Measurements from ENCODE around the gene CASKIN1. TPM values are rescaled to one million over a fixed set of nuclear protein-coding genes. Genes with fewer than 3 reads are reported as not detected.

Gene CASKIN1
- total RNA-seq, 1 experiment from 2014 or later = 4.5 TPM

DNA sequence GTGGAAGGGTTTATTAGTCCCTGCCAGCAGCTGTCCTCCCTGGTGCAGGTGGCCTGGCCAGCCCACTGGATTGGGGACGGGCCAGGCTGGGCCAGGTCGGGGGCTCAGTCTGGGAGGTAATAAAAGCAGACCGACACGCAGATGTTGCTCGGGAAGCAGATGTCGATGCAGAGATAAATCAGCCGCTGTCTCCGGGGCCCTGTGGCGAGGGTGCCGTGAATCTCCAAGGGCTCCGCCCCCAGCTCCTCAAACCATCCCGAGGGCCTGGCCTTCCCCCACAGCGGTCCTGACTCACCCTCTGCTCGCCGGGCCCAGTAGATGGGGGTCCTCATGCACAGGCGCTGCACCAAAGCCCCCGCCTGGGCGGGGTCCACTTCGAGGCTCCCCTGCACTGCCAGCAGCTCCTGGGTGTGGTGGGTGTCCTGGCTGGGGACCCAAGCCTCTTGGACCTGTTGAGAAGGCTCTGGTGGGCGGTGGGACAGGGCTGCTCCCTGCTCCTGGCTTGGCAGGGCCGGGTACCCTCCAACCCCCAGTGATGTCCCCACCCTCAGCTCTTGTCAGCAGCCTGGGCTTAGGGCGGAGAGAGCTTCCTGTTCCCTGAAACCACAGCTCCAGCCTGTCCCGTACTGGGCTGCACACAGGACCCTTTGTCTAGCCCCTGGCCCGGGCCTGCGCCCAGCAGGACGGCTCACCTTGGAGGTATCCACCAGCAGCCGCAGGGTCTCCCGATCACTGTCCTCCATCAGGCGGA, 13.0 kb upstream of the CASKIN1 start:
- no peak for TF ChIP-seq TCF7L2 (IDR thresholded peaks at IDR 0.05; ENCODE audit: low read depth, low read length)
- no peak for TF ChIP-seq SIN3A (IDR thresholded peaks at IDR 0.05; ENCODE audit: borderline replicate concordance, insufficient read depth, low read depth, low read length)
- TF ChIP-seq, protein P1, sequence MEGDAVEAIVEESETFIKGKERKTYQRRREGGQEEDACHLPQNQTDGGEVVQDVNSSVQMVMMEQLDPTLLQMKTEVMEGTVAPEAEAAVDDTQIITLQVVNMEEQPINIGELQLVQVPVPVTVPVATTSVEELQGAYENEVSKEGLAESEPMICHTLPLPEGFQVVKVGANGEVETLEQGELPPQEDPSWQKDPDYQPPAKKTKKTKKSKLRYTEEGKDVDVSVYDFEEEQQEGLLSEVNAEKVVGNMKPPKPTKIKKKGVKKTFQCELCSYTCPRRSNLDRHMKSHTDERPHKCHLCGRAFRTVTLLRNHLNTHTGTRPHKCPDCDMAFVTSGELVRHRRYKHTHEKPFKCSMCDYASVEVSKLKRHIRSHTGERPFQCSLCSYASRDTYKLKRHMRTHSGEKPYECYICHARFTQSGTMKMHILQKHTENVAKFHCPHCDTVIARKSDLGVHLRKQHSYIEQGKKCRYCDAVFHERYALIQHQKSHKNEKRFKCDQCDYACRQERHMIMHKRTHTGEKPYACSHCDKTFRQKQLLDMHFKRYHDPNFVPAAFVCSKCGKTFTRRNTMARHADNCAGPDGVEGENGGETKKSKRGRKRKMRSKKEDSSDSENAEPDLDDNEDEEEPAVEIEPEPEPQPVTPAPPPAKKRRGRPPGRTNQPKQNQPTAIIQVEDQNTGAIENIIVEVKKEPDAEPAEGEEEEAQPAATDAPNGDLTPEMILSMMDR (IDR thresholded peaks at IDR 0.05) = no peak
- TF ChIP-seq POLR2AphosphoS5 (IDR thresholded peaks at IDR 0.05; ENCODE audit: low read depth, low read length) = no peak
- TF ChIP-seq, protein P2, sequence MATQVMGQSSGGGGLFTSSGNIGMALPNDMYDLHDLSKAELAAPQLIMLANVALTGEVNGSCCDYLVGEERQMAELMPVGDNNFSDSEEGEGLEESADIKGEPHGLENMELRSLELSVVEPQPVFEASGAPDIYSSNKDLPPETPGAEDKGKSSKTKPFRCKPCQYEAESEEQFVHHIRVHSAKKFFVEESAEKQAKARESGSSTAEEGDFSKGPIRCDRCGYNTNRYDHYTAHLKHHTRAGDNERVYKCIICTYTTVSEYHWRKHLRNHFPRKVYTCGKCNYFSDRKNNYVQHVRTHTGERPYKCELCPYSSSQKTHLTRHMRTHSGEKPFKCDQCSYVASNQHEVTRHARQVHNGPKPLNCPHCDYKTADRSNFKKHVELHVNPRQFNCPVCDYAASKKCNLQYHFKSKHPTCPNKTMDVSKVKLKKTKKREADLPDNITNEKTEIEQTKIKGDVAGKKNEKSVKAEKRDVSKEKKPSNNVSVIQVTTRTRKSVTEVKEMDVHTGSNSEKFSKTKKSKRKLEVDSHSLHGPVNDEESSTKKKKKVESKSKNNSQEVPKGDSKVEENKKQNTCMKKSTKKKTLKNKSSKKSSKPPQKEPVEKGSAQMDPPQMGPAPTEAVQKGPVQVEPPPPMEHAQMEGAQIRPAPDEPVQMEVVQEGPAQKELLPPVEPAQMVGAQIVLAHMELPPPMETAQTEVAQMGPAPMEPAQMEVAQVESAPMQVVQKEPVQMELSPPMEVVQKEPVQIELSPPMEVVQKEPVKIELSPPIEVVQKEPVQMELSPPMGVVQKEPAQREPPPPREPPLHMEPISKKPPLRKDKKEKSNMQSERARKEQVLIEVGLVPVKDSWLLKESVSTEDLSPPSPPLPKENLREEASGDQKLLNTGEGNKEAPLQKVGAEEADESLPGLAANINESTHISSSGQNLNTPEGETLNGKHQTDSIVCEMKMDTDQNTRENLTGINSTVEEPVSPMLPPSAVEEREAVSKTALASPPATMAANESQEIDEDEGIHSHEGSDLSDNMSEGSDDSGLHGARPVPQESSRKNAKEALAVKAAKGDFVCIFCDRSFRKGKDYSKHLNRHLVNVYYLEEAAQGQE (IDR thresholded peaks at IDR 0.05; ENCODE audit: insufficient read depth in 1 of 2, low read depth in 2 of 2, low read length in 1 of 2) = no peak
- CTCF ChIA-PET = no interaction called here

DNA sequence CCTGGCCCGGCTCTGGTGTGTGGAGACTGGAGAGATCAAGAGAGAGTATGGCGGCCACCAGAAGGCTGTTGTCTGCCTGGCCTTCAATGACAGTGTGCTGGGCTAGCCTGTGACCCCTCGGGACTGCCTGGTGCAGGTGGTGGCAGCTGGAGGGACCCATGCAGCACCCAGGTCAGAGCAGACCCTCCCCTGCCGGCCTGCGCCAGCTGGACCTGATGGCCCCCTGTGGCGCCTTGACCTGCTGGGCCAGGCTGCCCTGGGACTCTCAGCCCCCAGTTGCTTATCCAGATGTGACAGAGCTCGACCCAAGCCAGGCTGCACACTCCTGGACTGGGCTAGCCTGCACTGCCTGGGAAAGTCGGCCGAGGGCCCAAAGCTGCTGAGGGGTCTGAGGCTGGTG, 12.4 kb upstream of the CASKIN1 start:
- ChIA-PET POLR2A (no interaction called here), CTCF (no interaction called here)
- in situ Hi-C loops (cut with HindIII; ENCODE audit: low pct_unique_long_range_greater_than_20kb, low sequenced_read_pairs) = no loop called here
- Histone ChIP-seq H3K4me3 (ENCODE audit: low read depth in 2 of 2, low read length in 2 of 2) (no peak overlapping the region), H3K27me3 (ENCODE audit: control insufficient read depth, insufficient read depth, low read length) (no peaks in the 10 kb centered on the region), H3K27ac (ENCODE audit: low read length) (no peak overlapping the region), H3K4me1 (ENCODE audit: control insufficient read depth, insufficient read depth, low read length) (peaks cover 37% of the 10 kb centered on the region), H3K9me3 (ENCODE audit: control insufficient read depth, insufficient read depth, low read depth, low read length) (no peaks in the 10 kb centered on the region), H3K36me3 (ENCODE audit: control insufficient read depth, insufficient read depth, low read length) (peaks cover 3% of the 10 kb centered on the region; the same call in 1 of the 2 replicates)
- BruUV-seq (replicated peaks) = no TSS peak
- DNase-seq (ENCODE audit: low read depth, low spot score) (no peak), ATAC-seq (no peak)
- TF ChIP-seq TCF7L2 (IDR thresholded peaks at IDR 0.05; ENCODE audit: low read depth, low read length) = no peak
- TF ChIP-seq, protein P2 (IDR thresholded peaks at IDR 0.05; ENCODE audit: insufficient read depth in 1 of 2, low read depth in 2 of 2, low read length in 1 of 2) = no peak
- no peak for TF ChIP-seq SIN3A (IDR thresholded peaks at IDR 0.05; ENCODE audit: borderline replicate concordance, insufficient read depth, low read depth, low read length)
- TF ChIP-seq, protein P1 (IDR thresholded peaks at IDR 0.05) = no peak
- TF ChIP-seq POLR2AphosphoS5 (IDR thresholded peaks at IDR 0.05; ENCODE audit: low read depth, low read length) = no peak
- intact Hi-C loops (cut with micrococcal nuclease; ENCODE audit: unreplicated experiment) = no loop called here

More for the DNA sequence above, 13.0 kb upstream of the CASKIN1 start:
- H3K4me1 ChIP-seq (ENCODE audit: control insufficient read depth, insufficient read depth, low read length) = peaks cover 37% of the 10 kb centered on the region
- no peak overlapping the region for H3K27ac ChIP-seq (ENCODE audit: low read length)
- DNase-seq (ENCODE audit: low read depth, low spot score) = no peak
- no TSS peak for BruUV-seq (replicated peaks)
- peaks cover 3% of the 10 kb centered on the region; the same call in 1 of the 2 replicates for H3K36me3 ChIP-seq (ENCODE audit: control insufficient read depth, insufficient read depth, low read length)
- no peaks in the 10 kb centered on the region for H3K9me3 ChIP-seq (ENCODE audit: control insufficient read depth, insufficient read depth, low read depth, low read length)
- in situ Hi-C loops (cut with HindIII; ENCODE audit: low pct_unique_long_range_greater_than_20kb, low sequenced_read_pairs) = no loop called here
- H3K4me3 ChIP-seq (ENCODE audit: low read depth in 2 of 2, low read length in 2 of 2) = no peak overlapping the region
- intact Hi-C loops (cut with micrococcal nuclease; ENCODE audit: unreplicated experiment) = no loop called here
- no peak for ATAC-seq
- POLR2A ChIA-PET = interaction anchor here (0.6 kb wide), 1 partner anchor 13 kb away, joined by 7 read pairs; no protein-coding TSS in a partner anchor
- H3K27me3 ChIP-seq (ENCODE audit: control insufficient read depth, insufficient read depth, low read length) = no peaks in the 10 kb centered on the region

All from Panc1 (cell line).